H1 (cell line): ENCODE data around the gene ACADSB. TPM values are rescaled to one million over a fixed set of nuclear protein-coding genes. Genes with fewer than 3 reads are reported as not detected.

Experiments used
- CTCF ChIA-PET: fragments of 300-600 bp; sonication (Branson Sonifier 250); formaldehyde crosslinking; loops from one replicate; lab custom pipeline; 2021; ENCODE audit not compliant: partially characterized antibody; lab: Charles Lee
- POLR2A ChIA-PET: fragments of 300-600 bp; sonication (Branson Sonifier 250); formaldehyde crosslinking; loops from one replicate; lab custom pipeline; 2021; ENCODE audit warnings: inconsistent platforms; ENCODE audit not compliant: partially characterized antibody; lab: Charles Lee
- DNase-seq, 2 experiments: peaks; one replicate each; pipeline versions ENCODE4 v3.0.0 to v3.0.0-alpha.2; 2010 to 2022; ENCODE audit warnings: low spot score in 2 of 2, low read depth in 1 of 2, mixed read lengths in 1 of 2
- FAIRE-seq: peaks from 2 replicates; lab custom pipeline; 2011; peaks lifted over from hg19 to GRCh38; lab: Jason Lieb, UNC
- H2AFZ ChIP-seq: 2 replicates; pipeline ENCODE4 v1.8.1; 2012; ENCODE audit warnings: low read length, inconsistent platforms
- H2AK5ac ChIP-seq: 2 replicates; pipeline ENCODE4 v1.6.1; 2013; ENCODE audit warnings: low read depth, low read length
- H2BK120ac ChIP-seq: replicated peaks from 2 replicates; pipeline ENCODE3; 2013; ENCODE audit warnings: low read depth, low read length, inconsistent platforms
- H2BK12ac ChIP-seq: 2 replicates; pipeline ENCODE4 v1.6.1; 2013; ENCODE audit warnings: low read depth, low read length
- H2BK15ac ChIP-seq: 2 replicates; pipeline ENCODE4 v1.6.1; 2013; ENCODE audit warnings: low read length
- H2BK20ac ChIP-seq: 2 replicates; pipeline ENCODE4 v1.6.1; 2013; ENCODE audit warnings: low read length
- H2BK5ac ChIP-seq: 2 replicates; pipeline ENCODE4 v1.6.1; 2013; ENCODE audit warnings: low read depth, low read length
- H3K14ac ChIP-seq: 2 replicates; pipeline ENCODE4 v1.6.1; 2013; ENCODE audit warnings: inconsistent platforms; ENCODE audit not compliant: insufficient read length
- H3K18ac ChIP-seq: 2 replicates; pipeline ENCODE4 v1.6.1; 2013; ENCODE audit warnings: low read length; ENCODE audit errors: extremely low read depth
- H3K23ac ChIP-seq: 2 replicates; pipeline ENCODE4 v1.6.1; 2013; ENCODE audit warnings: inconsistent platforms; ENCODE audit not compliant: insufficient read length
- H3K23me2 ChIP-seq: 2 replicates; pipeline ENCODE4 v1.6.1; 2013; ENCODE audit warnings: low read depth, low read length
- H3K27ac ChIP-seq: 2 replicates; pipeline ENCODE4 v1.6.1; 2011; ENCODE audit warnings: low read depth, low read length, inconsistent platforms
- H3K27me3 ChIP-seq, 4 experiments: replicated peaks in 1 of 4; 1 replicate in 1 of 4; 2 replicates in 3 of 4; pipeline versions ENCODE4 v1.6.1 to v1.8.1; 2011 to 2013; ENCODE audit warnings: low read length in 3 of 4, mild to moderate bottlenecking in 3 of 4, inconsistent platforms in 2 of 4, mixed read lengths in 2 of 4, moderate library complexity in 1 of 4; ENCODE audit not compliant: control insufficient read depth in 3 of 4, insufficient read depth in 3 of 4; ENCODE audit errors: extremely low read depth in 1 of 4
- H3K36me3 ChIP-seq, 4 experiments: 2 replicates each; pipeline versions ENCODE4 v1.6.1 to v1.8.1; 2011 to 2013; ENCODE audit warnings: mild to moderate bottlenecking in 4 of 4, low read length in 3 of 4, moderate library complexity in 2 of 4, control low read depth in 1 of 4, inconsistent platforms in 1 of 4; ENCODE audit not compliant: insufficient read depth in 4 of 4, control insufficient read depth in 2 of 4
- H3K4ac ChIP-seq: replicated peaks from 2 replicates; pipeline ENCODE3; 2013; ENCODE audit warnings: low read length, low read depth, mixed read lengths, inconsistent platforms; ENCODE audit not compliant: insufficient read length
- H3K4me1 ChIP-seq, 4 experiments: replicated peaks in 1 of 4; 1 replicate in 1 of 4; 2 replicates in 3 of 4; pipeline versions ENCODE4 v1.6.1 to v1.8.1; 2011 to 2013; ENCODE audit warnings: low read length in 3 of 4, inconsistent platforms in 2 of 4, mixed read lengths in 1 of 4; ENCODE audit not compliant: insufficient read depth in 4 of 4, control insufficient read depth in 3 of 4
- H3K4me2 ChIP-seq, 2 experiments: 2 replicates each; pipeline versions ENCODE4 v1.6.1 to v1.8.1; 2011 to 2013; ENCODE audit warnings: low read depth in 2 of 2, low read length in 2 of 2, control low read depth in 1 of 2, inconsistent platforms in 1 of 2, mild to moderate bottlenecking in 1 of 2; ENCODE audit not compliant: insufficient read depth in 1 of 2
- H3K4me3 ChIP-seq, 4 experiments: fragments of 200-600, 300-600 bp in 1 of 4; sonication (generic), shearing (Covaris generic), sonication (Bioruptor Twin) in 1 of 4; 2 replicates each; pipeline versions ENCODE4 v1.5.1 to v1.8.1; 2011 to 2016; ENCODE audit warnings: low read length in 4 of 4, low read depth in 3 of 4, control low read depth in 2 of 4, inconsistent platforms in 2 of 4, mild to moderate bottlenecking in 2 of 4, mixed read lengths in 1 of 4, moderate library complexity in 1 of 4; ENCODE audit not compliant: insufficient read depth in 2 of 4; ENCODE audit errors: extremely low read depth in 1 of 4
- H3K56ac ChIP-seq: replicated peaks from 2 replicates; pipeline ENCODE3; 2013; ENCODE audit warnings: low read depth, mild to moderate bottlenecking, mixed read lengths, low read length, inconsistent platforms; ENCODE audit not compliant: insufficient read length
- H3K79me1 ChIP-seq: 2 replicates; pipeline ENCODE4 v1.6.1; 2013; ENCODE audit warnings: low read depth, low read length, control low read depth
- H3K79me2 ChIP-seq, 2 experiments: 2 replicates each; pipeline versions ENCODE4 v1.6.1 to v1.8.1; 2012 to 2013; ENCODE audit warnings: low read length in 2 of 2, mild to moderate bottlenecking in 2 of 2, inconsistent platforms in 1 of 2; ENCODE audit not compliant: insufficient read depth in 2 of 2, control insufficient read depth in 1 of 2
- H3K9ac ChIP-seq, 4 experiments: replicated peaks in 1 of 4; 1 replicate in 1 of 4; 2 replicates in 3 of 4; pipeline versions ENCODE4 v1.6.1 to v1.8.1; 2011 to 2013; ENCODE audit warnings: low read depth in 3 of 4, low read length in 3 of 4, control low read depth in 2 of 4, mild to moderate bottlenecking in 2 of 4, moderate library complexity in 2 of 4, inconsistent platforms in 1 of 4; ENCODE audit errors: extremely low read depth in 1 of 4
- H3K9me3 ChIP-seq, 2 experiments: 2 replicates each; pipeline versions ENCODE4 v1.6.1 to v1.8.1; 2012 to 2013; ENCODE audit warnings: mild to moderate bottlenecking in 2 of 2, moderate library complexity in 2 of 2, control low read depth in 1 of 2, inconsistent platforms in 1 of 2, low read depth in 1 of 2, low read length in 1 of 2, mixed read lengths in 1 of 2; ENCODE audit not compliant: insufficient read depth in 2 of 2
- H4K20me1 ChIP-seq, 2 experiments: replicated peaks in 1 of 2; 2 replicates each; pipeline versions ENCODE3 to v1.8.1; 2011 to 2013; ENCODE audit warnings: inconsistent platforms in 2 of 2, low read length in 2 of 2, mild to moderate bottlenecking in 1 of 2; ENCODE audit not compliant: insufficient read depth in 2 of 2, control insufficient read depth in 1 of 2
- H4K5ac ChIP-seq: 2 replicates; pipeline ENCODE4 v1.6.1; 2013; ENCODE audit warnings: low read length, low read depth, mixed read lengths, inconsistent platforms; ENCODE audit not compliant: insufficient read length
- H4K8ac ChIP-seq: 2 replicates; pipeline ENCODE4 v1.8.0; 2013; ENCODE audit warnings: mild to moderate bottlenecking, moderate library complexity, low read length, inconsistent platforms; ENCODE audit not compliant: insufficient read depth; ENCODE audit errors: extremely low read depth
- H4K91ac ChIP-seq: replicated peaks from 2 replicates; pipeline ENCODE3; 2013; ENCODE audit warnings: low read length, mixed read lengths, inconsistent platforms; ENCODE audit not compliant: insufficient read length
- BACH1 ChIP-seq: IDR thresholded peaks from 2 replicates; pipeline ENCODE4 v1.6.1; 2012; ENCODE audit warnings: low read length, improper control_type of control experiment
- BRCA1 ChIP-seq: IDR thresholded peaks from 2 replicates; pipeline ENCODE4 v1.6.1; 2012; ENCODE audit warnings: low read depth, low read length, improper control_type of control experiment
- CHD2 ChIP-seq: IDR thresholded peaks from 2 replicates; pipeline ENCODE4 v1.6.1; 2012; ENCODE audit warnings: low read length, improper control_type of control experiment
- EP300 ChIP-seq, 2 experiments: IDR thresholded peaks; 1 replicate in 1 of 2; 2 replicates in 1 of 2; pipeline ENCODE4 v1.6.1; 2011 to 2012; ENCODE audit warnings: low read depth in 2 of 2, low read length in 2 of 2, mild to moderate bottlenecking in 2 of 2, borderline replicate concordance in 1 of 2, inconsistent platforms in 1 of 2, moderate library complexity in 1 of 2
- GABPA ChIP-seq: IDR thresholded peaks from 2 replicates; pipeline ENCODE4 v1.6.1; 2011; ENCODE audit warnings: mild to moderate bottlenecking, low read length, moderate library complexity, borderline replicate concordance; ENCODE audit not compliant: insufficient read depth
- GTF2F1 ChIP-seq: IDR thresholded peaks from 2 replicates; pipeline ENCODE4 v1.6.1; 2012; ENCODE audit warnings: low read depth, low read length, improper control_type of control experiment, borderline replicate concordance
- NANOG ChIP-seq: IDR thresholded peaks from 2 replicates; pipeline ENCODE4 v1.6.1; 2011; ENCODE audit warnings: low read length, low read depth, mild to moderate bottlenecking, inconsistent platforms; ENCODE audit not compliant: insufficient read depth, poor library complexity, severe bottlenecking
- RAD21 ChIP-seq, 2 experiments: IDR thresholded peaks in 1 of 2; conservative IDR thresholded peaks in 1 of 2; 2 replicates each; pipeline ENCODE4 v1.6.1; 2011; ENCODE audit warnings: low read depth in 2 of 2, low read length in 2 of 2, improper control_type of control experiment in 1 of 2, inconsistent platforms in 1 of 2, mild to moderate bottlenecking in 1 of 2, moderate library complexity in 1 of 2
- RNF2 ChIP-seq: fragments of 200-900, 300-1000 bp; sonication (generic); IDR thresholded peaks from 2 replicates; pipeline ENCODE4 v1.7.1; 2016; ENCODE audit warnings: borderline replicate concordance, low read depth, mild to moderate bottlenecking, antibody characterized with exemption, low read length; ENCODE audit not compliant: poor library complexity, severe bottlenecking; ENCODE audit errors: missing control alignments
- SIN3A ChIP-seq, 2 experiments: IDR thresholded peaks in 1 of 2; conservative IDR thresholded peaks in 1 of 2; 2 replicates each; pipeline ENCODE4 v1.6.1; 2011 to 2012; ENCODE audit warnings: low read length in 2 of 2, improper control_type of control experiment in 1 of 2, low read depth in 1 of 2, mild to moderate bottlenecking in 1 of 2
- TCF12 ChIP-seq: IDR thresholded peaks from 2 replicates; pipeline ENCODE4 v1.6.1; 2011; ENCODE audit warnings: low read depth, mild to moderate bottlenecking, low read length
- WGBS, 2 experiments: shearing (Covaris generic) in 1 of 2; methylation state at CpG; one replicate each; pipeline versions ENCODE4 v1.1.6 to v1.1.7; 2013 to 2015; ENCODE audit warnings: low lambda C conversion rate in 2 of 2, mixed read lengths in 2 of 2, inconsistent platforms in 1 of 2, low coverage in 1 of 2, missing lambda C conversion rate in 1 of 2; ENCODE audit not compliant: insufficient replicate concordance in 2 of 2, insufficient coverage in 1 of 2, insufficient read length in 1 of 2; ENCODE audit errors: extremely low coverage in 1 of 2, missing lambda C conversion rate in 1 of 2; 5-methylcytosine and 5-hydroxymethylcytosine counted together
- polyA plus RNA-seq, 7 experiments: library from polyadenylated mRNA; depleted of rRNA in 3 of 7; stranded (reverse) in 5 of 7; unstranded in 2 of 7; fragments of >200 nt in 5 of 7; fragments of 200-250 nt in 2 of 7; gene quantifications; 1 replicate in 5 of 7; 2 replicates in 1 of 7; 4 replicates in 1 of 7; pipeline versions ENCODE4 v1.2.1 to v1.2.3, GENCODE V29; 2011 to 2013; ENCODE audit warnings: missing spikeins in 2 of 7, mixed read lengths in 2 of 7
- total RNA-seq: library from RNA; stranded (reverse); fragmentation: NEBNext Ultra II Directional; extraction: Animal tissue kit (Norgen Biotek cat#: 25700); gene quantifications from 2 replicates; pipeline ENCODE4 v1.2.1, GENCODE V29; 2021

ACADSB gene
- total and polyA plus RNA-seq, 2 of the 8 experiments (the other 6 are each of a cell fraction or from before 2014, with no cell fraction given): 5.6 to 11.2 TPM

- ChIA-PET POLR2A (no interaction called here), CTCF (interaction anchor here (0.6 to 3.7 kb wide), 64 partner anchors 9 to 537 kb away, joined by 3 to 21 read pairs (median 4); partner anchors contain the start of gene BUB3)
- H3K27me3 ChIP-seq: no peaks in the 10 kb centered on the region
- H3K23ac ChIP-seq: no peak overlapping the region
- H2BK15ac ChIP-seq: no peak overlapping the region
- H2AK5ac ChIP-seq: no peak overlapping the region
- H2BK120ac ChIP-seq: no peak overlapping the region
- no peaks in the 10 kb centered on the region for H3K79me2 ChIP-seq
- no peaks in the 10 kb centered on the region for H4K20me1 ChIP-seq
- FAIRE-seq: no peak
- no peak overlapping the region for H3K4ac ChIP-seq
- H3K27ac ChIP-seq: no peak overlapping the region
- no peak overlapping the region for H2BK12ac ChIP-seq
- H3K56ac ChIP-seq: no peak overlapping the region
- H3K4me2 ChIP-seq: no peak overlapping the region
- no peak for DNase-seq
- peaks cover 0 to 8% (median 1%) of the 10 kb centered on the region in 4 experiments; a peak in 2 of 7 replicates for H3K4me1 ChIP-seq
- H3K14ac ChIP-seq: no peak overlapping the region
- H4K91ac ChIP-seq: no peak overlapping the region
- no peak overlapping the region for H2BK20ac ChIP-seq
- no peak overlapping the region for H2BK5ac ChIP-seq
- no peak overlapping the region for H4K8ac ChIP-seq
- H3K79me1 ChIP-seq: no peaks in the 10 kb centered on the region
- no peaks in the 10 kb centered on the region for H3K9me3 ChIP-seq
- H3K36me3 ChIP-seq: peaks cover 0 to 9% (median 4%) of the 10 kb centered on the region in 4 experiments; a peak in 5 of 8 replicates
- H4K5ac ChIP-seq: no peak overlapping the region
- WGBS, 2 experiments: 83% methylated on average over 12 of the region's 12 CpGs; no CpG with 5 or more reads in 1 of the 2 experiments
- no peak overlapping the region for H2AFZ ChIP-seq
- 0 out of 2 replicates have a peak, but pooled peaks cover 2% of the 10 kb centered on the region for H3K23me2 ChIP-seq
- H3K9ac ChIP-seq: no peak overlapping the region
- H3K18ac ChIP-seq: no peak overlapping the region
- H3K4me3 ChIP-seq: no peak overlapping the region
- TF ChIP-seq RNF2 (no peak), NANOG (no peak), GTF2F1 (no peak), BACH1 (no peak), BRCA1 (no peak), RAD21 (IDR thresholded peaks at IDR 0.05 in 1 of 2, conservative IDR thresholded peaks at IDR 0.05 in 1 of 2; ENCODE audit: low read depth in 2 of 2, low read length in 2 of 2) (no peak), EP300 (IDR thresholded peaks at IDR 0.05; ENCODE audit: borderline replicate concordance in 1 of 2, low read depth in 2 of 2, low read length in 2 of 2) (no peak), CHD2 (no peak), GABPA (no peak), SIN3A (conservative IDR thresholded peaks at IDR 0.05 in 1 of 2, IDR thresholded peaks at IDR 0.05 in 1 of 2; ENCODE audit: low read depth in 1 of 2, low read length in 2 of 2) (no peak), TCF12 (no peak)
Observed at GRCh38 chr10:123042708-123043408, 34.1 kb downstream of the ACADSB start.
